ENCODE data around the gene DDX21. TPM values are rescaled to one million over a fixed set of nuclear protein-coding genes. Genes with fewer than 3 reads are reported as not detected.

Gene DDX21
- total and polyA plus RNA-seq, 2 of the 13 experiments (the other 11 are each of a cell fraction or from before 2014, with no cell fraction given): 52.5 to 147 TPM

DNA sequence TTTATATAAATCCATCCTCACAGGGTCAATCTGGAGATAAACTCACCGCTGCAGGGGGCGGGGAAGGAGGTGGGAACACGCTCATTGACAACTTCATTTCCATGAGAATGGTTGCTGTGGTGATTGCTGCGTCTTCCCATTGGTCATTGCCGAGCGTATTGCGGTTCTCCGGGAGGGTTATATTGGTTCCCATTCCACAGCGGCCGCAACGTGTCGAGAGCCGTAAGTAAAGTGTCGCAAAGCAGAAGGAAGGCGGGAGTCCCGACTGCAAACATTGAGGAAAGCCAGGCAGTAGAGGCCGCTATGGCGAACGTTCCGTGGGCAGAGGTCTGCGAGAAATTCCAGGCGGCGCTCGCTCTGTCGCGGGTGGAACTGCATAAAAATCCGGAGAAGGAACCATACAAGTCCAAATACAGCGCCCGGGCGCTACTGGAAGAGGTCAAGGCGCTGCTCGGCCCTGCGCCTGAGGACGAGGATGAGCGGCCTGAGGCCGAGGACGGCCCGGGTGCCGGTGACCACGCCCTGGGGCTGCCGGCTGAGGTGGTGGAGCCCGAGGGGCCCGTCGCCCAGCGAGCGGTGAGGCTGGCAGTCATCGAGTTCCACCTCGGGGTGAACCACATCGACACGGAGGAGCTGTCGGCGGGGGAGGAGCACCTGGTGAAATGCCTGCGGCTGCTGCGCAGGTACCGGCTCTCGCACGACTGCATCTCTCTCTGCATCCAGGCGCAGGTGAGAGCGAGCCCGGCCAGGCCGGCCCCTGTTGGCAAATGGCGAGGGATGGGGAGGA lies 32.8 kb downstream of the DDX21 start, which contains the start of gene KIFBP (continued):
- TF ChIP-seq TEAD2 (CRISPR knock-in tag; IDR thresholded peaks at IDR 0.05) (peak; percentile 64; the same call in 1 of the 2 replicates), POLR2A (IDR thresholded peaks at IDR 0.05; ENCODE audit: insufficient read depth in 1 of 2, low read depth in 2 of 2, low read length in 2 of 2) (peak; percentile 81 to 91), ZNF556 (CRISPR knock-in tag; IDR thresholded peaks at IDR 0.05; ENCODE audit: borderline replicate concordance) (0 out of 2 replicates have a peak, but pooled peaks have one; percentile 19), SRY (CRISPR knock-in tag; IDR thresholded peaks at IDR 0.05) (peak; percentile 71; the same call in 1 of the 2 replicates), ZNF260 (CRISPR knock-in tag; IDR thresholded peaks at IDR 0.05; ENCODE audit: borderline replicate concordance, low read depth) (no peak), NAIF1 (CRISPR knock-in tag; IDR thresholded peaks at IDR 0.05; ENCODE audit: borderline replicate concordance) (peak; percentile 82), ZNF720 (CRISPR knock-in tag; IDR thresholded peaks at IDR 0.05) (no peak), U2AF2 (IDR thresholded peaks at IDR 0.05; ENCODE audit: low read depth, low read length) (peak; percentile 83; the same call in 1 of the 2 replicates), ESRRA (CRISPR knock-in tag; IDR thresholded peaks at IDR 0.05; ENCODE audit: low read depth) (0 out of 2 replicates have a peak, but pooled peaks have one; percentile 38), ZNF788 (CRISPR knock-in tag; IDR thresholded peaks at IDR 0.05; ENCODE audit: borderline replicate concordance) (peak; percentile 67; the same call in 1 of the 2 replicates), ZNF660 (CRISPR knock-in tag; IDR thresholded peaks at IDR 0.05; ENCODE audit: borderline replicate concordance, low read depth) (no peak), MED1 (CRISPR knock-in tag; IDR thresholded peaks at IDR 0.05) (peak; percentile 65), SIX4 (CRISPR knock-in tag; IDR thresholded peaks at IDR 0.05) (0 out of 2 replicates have a peak, but pooled peaks have one; percentile 12), XRCC5 (optimal IDR thresholded peaks at IDR 0.05; ENCODE audit: low read length) (peak; percentile 62), ZNF567 (CRISPR knock-in tag; IDR thresholded peaks at IDR 0.05; ENCODE audit: borderline replicate concordance) (peak; percentile 67; the same call in 1 of the 2 replicates)
- TF ChIP-seq, protein P1, sequence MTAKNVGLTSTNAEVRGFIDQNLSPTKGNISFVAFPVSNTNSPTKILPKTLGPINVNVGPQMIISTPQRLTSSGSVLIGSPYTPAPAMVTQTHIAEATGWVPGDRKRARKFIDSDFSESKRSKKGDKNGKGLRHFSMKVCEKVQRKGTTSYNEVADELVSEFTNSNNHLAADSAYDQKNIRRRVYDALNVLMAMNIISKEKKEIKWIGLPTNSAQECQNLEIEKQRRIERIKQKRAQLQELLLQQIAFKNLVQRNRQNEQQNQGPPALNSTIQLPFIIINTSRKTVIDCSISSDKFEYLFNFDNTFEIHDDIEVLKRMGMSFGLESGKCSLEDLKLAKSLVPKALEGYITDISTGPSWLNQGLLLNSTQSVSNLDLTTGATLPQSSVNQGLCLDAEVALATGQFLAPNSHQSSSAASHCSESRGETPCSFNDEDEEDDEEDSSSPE (CRISPR knock-in tag; IDR thresholded peaks at IDR 0.05): peak; percentile 94
- TF ChIP-seq, protein P2, sequence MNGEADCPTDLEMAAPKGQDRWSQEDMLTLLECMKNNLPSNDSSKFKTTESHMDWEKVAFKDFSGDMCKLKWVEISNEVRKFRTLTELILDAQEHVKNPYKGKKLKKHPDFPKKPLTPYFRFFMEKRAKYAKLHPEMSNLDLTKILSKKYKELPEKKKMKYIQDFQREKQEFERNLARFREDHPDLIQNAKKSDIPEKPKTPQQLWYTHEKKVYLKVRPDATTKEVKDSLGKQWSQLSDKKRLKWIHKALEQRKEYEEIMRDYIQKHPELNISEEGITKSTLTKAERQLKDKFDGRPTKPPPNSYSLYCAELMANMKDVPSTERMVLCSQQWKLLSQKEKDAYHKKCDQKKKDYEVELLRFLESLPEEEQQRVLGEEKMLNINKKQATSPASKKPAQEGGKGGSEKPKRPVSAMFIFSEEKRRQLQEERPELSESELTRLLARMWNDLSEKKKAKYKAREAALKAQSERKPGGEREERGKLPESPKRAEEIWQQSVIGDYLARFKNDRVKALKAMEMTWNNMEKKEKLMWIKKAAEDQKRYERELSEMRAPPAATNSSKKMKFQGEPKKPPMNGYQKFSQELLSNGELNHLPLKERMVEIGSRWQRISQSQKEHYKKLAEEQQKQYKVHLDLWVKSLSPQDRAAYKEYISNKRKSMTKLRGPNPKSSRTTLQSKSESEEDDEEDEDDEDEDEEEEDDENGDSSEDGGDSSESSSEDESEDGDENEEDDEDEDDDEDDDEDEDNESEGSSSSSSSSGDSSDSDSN (CRISPR knock-in tag; IDR thresholded peaks at IDR 0.05): peak; percentile 98
- TF ChIP-seq, protein P3, sequence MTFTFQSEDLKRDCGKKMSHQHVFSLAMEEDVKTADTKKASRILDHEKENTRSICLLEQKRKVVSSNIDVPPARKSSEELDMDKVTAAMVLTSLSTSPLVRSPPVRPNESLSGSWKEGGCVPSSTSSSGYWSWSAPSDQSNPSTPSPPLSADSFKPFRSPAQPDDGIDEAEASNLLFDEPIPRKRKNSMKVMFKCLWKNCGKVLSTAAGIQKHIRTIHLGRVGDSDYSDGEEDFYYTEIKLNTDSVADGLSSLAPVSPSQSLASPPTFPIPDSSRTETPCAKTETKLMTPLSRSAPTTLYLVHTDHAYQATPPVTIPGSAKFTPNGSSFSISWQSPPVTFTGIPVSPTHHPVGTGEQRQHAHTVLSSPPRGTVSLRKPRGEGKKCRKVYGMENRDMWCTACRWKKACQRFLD (CRISPR knock-in tag; IDR thresholded peaks at IDR 0.05; ENCODE audit: borderline replicate concordance): no peak
- TF ChIP-seq, protein P4, sequence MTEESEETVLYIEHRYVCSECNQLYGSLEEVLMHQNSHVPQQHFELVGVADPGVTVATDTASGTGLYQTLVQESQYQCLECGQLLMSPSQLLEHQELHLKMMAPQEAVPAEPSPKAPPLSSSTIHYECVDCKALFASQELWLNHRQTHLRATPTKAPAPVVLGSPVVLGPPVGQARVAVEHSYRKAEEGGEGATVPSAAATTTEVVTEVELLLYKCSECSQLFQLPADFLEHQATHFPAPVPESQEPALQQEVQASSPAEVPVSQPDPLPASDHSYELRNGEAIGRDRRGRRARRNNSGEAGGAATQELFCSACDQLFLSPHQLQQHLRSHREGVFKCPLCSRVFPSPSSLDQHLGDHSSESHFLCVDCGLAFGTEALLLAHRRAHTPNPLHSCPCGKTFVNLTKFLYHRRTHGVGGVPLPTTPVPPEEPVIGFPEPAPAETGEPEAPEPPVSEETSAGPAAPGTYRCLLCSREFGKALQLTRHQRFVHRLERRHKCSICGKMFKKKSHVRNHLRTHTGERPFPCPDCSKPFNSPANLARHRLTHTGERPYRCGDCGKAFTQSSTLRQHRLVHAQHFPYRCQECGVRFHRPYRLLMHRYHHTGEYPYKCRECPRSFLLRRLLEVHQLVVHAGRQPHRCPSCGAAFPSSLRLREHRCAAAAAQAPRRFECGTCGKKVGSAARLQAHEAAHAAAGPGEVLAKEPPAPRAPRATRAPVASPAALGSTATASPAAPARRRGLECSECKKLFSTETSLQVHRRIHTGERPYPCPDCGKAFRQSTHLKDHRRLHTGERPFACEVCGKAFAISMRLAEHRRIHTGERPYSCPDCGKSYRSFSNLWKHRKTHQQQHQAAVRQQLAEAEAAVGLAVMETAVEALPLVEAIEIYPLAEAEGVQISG (CRISPR knock-in tag; IDR thresholded peaks at IDR 0.05): peak; percentile 58
- TF ChIP-seq, protein P5, sequence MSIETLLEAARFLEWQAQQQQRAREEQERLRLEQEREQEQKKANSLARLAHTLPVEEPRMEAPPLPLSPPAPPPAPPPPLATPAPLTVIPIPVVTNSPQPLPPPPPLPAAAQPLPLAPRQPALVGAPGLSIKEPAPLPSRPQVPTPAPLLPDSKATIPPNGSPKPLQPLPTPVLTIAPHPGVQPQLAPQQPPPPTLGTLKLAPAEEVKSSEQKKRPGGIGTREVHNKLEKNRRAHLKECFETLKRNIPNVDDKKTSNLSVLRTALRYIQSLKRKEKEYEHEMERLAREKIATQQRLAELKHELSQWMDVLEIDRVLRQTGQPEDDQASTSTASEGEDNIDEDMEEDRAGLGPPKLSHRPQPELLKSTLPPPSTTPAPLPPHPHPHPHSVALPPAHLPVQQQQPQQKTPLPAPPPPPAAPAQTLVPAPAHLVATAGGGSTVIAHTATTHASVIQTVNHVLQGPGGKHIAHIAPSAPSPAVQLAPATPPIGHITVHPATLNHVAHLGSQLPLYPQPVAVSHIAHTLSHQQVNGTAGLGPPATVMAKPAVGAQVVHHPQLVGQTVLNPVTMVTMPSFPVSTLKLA (IDR thresholded peaks at IDR 0.05): peak; percentile 65

All from HepG2 (cell line).